IPS-11a (cell line): ENCODE data around the gene AVEN.
"Not testable (repeated sequence)": the region's sequence is repeated elsewhere in the genome, so short reads cannot be mapped to it uniquely, and the experiment has no call there.

ENCODE experiments used
- H3K4me3 ChIP-seq: one replicate; pipeline ENCODE4 v1.5.1; 2013; ENCODE audit warnings: low read depth, low read length, control low read depth

AVEN gene

DNA sequence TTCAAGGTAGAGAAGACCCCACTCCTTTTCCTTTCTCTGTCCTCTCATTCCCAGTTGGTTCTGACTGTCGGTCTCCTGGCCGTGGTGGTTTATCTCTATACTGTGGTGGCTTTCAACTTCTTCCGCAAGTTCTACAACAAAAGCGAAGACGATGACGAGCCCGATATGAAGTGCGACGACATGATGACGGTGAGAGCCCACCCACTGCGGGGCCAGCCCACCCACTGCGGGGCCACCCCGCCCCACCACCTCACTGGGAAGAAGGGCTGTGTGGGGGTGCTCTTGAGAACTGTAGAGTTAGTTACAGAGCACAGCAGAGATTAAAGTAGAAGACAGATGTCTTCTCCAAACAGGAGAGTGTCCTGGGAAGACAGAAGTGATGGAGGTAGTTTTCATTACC, 181.3 kb downstream of the AVEN start:
- no peak overlapping the region for H3K4me3 ChIP-seq

DNA sequence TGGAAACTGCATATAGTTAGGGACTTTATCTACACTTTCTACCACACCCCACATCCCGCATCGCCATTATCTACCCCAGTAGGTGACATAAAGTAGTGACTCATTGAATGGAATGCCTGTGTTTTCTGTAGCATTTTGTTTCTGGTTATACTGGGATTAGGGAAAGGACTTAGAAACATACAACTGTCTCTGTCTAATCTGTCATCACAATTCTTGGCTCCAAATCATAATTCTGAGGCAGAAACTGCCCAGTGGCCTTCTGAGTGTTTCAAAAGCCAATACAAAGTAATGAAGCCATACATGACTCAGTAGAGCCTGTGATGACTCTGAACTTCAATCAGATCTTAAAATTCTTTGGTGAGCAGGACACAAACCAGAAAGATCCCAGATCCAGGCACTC, 186.4 kb downstream of the AVEN start:
- no peak overlapping the region for H3K4me3 ChIP-seq

GRCh38 chr15:33852094-33852493, 186.9 kb downstream of the AVEN start:
- H3K4me3 ChIP-seq, result no peak overlapping the region

DNA sequence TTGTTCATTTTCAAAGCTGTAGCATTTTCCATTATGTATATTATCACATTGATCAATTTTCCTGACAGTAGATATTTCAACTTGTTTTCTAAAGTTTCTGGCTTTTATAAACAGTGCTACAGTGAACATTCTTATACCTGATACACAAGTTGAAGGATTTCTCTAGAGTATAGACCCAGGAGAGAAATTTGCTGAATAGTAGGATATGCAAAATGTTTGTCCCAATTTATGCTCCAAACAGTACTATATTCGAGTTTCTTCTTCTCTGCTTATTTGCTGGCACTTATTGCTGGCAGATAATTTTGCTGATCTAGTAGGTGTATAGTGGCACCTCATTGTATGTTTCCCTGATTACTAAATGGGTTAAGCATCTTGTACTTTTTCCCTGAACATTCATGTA, 187.9 kb downstream of the AVEN start:
- H3K4me3 ChIP-seq, result no peak overlapping the region

DNA sequence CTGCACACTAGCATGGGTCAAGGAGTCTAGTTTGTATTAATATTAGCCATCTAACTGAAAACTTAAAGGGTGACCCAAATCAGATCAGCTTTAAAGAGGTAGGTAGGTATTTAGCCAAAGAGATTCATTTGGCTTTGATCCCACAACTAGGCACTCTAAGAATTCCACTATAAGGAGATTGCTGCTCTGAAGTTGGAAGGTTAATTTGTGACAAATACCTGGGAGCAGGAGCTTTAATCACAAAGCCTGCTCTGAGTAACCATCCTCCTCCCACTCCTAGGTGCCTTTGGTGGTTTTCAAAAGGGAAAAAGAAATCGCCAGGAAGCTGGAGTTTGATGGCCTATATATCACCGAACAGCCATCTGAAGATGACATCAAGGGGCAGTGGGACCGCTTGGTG, 191.0 kb downstream of the AVEN start:
- no peak overlapping the region for H3K4me3 ChIP-seq

- H3K4me3 ChIP-seq, result no peak overlapping the region
These were observed 192.1 kb downstream of the AVEN start for GRCh38 chr15:33846862-33847261.

- no peak overlapping the region for H3K4me3 ChIP-seq
These were observed 192.9 kb downstream of the AVEN start for GRCh38 chr15:33846142-33846541.

GRCh38 chr15:33844597-33844996, 194.4 kb downstream of the AVEN start:
- H3K4me3 ChIP-seq, result no peak overlapping the region

DNA sequence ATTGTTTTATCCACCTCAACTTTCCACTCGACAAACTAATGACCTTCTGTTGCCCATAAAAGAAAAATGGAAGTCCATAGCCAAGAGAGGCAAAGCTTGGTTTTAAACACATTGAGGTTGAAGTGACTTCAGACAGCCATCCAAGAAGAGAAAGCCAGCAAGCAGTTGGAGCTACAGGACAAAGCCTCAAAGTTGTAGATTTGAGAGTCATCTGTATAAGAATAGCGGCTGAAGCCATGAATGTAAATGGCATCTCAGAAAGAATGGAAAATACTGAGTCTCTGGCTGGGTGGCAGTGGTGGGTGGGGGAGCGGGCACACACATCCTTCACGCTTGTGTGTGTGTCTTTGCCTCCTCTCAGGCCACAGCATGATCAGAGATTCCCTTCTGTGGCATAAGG, 194.8 kb downstream of the AVEN start:
- no peak overlapping the region for H3K4me3 ChIP-seq

- no peak overlapping the region for H3K4me3 ChIP-seq
These were observed 198.4 kb downstream of the AVEN start for GRCh38 chr15:33840615-33841014.

DNA sequence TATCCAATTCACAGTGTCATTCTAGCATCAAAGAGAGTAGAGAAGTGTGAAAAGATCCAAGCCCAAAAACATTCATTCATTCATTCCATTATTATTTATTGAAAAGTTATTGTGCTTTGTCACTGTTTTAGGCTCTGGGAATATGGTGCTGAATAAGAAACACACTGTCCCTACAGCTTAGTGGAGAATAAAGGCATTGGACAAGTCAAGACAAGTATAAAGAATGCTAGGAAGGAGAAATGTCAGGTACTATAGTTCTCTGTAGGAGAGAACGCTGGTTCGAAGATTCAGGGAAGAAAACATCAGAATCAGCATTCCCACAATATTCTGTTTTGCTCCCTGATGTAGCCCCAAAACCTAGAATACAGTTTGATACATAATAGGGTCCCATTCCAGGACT, 199.5 kb downstream of the AVEN start:
- no peak overlapping the region for H3K4me3 ChIP-seq

GRCh38 chr15:33837294-33837693, 201.7 kb downstream of the AVEN start:
- no peak overlapping the region for H3K4me3 ChIP-seq

GRCh38 chr15:33834892-33835743, 203.9 kb downstream of the AVEN start:
- no peak overlapping the region for H3K4me3 ChIP-seq

DNA sequence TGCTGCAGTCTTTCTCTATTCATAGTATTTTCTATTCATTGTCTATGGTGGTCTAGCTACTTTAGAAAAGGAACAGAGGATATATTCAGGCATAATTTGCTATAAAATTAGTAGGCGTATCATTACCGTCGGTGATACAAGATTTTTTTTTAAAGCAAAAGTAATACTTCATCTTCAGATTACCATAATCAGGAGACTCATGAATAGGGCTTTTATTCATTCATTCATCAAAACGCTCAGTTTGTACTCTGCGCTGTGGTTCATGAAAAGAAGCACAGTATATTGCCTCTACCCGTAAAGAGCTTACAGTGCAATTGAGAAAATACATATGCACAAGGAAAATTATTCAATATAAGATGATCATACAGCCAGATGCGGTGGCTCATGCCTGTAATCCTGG, 207.4 kb downstream of the AVEN start:
- H3K4me3 ChIP-seq, result no peak overlapping the region

DNA sequence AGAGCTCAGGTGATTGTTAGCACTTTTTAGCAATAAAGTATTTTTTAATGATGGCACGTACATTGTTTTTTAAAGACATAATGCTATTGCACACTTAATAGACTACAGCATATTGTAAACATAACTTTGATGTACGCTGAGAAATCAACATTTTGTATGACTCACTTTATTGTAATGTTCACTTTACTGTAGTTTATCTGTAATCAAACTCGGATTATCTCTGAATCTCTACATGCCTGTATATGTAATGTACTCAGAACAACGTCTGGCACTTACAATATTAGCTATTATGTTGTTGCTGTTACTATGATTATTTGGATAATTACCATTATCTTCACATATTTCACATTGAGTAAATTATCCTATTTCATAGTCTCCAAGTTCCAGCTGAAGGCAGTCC, 208.7 kb downstream of the AVEN start:
- H3K4me3 ChIP-seq, result no peak overlapping the region

DNA sequence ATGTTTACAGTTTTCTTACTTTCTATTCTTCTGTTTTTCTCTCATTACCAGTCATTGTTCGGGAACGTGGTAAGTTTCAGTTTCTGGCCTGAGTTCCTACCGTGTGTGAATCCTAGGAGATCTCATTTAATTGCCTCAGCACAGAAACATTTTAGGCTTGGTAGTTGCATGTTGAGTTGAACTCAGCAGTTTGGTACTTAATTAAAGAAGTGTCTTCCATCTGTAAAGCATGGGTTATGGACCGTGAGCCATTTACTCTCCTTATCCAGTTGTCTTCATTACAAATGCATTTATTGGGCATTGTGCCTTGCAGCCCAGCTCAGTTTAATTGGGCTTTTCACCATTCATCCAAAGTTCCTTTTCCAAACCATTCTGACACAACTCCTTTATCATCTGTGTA, 212.8 kb downstream of the AVEN start:
- no peak overlapping the region for H3K4me3 ChIP-seq

- no peak overlapping the region for H3K4me3 ChIP-seq
These were observed 213.6 kb downstream of the AVEN start for GRCh38 chr15:33825453-33825852.

DNA sequence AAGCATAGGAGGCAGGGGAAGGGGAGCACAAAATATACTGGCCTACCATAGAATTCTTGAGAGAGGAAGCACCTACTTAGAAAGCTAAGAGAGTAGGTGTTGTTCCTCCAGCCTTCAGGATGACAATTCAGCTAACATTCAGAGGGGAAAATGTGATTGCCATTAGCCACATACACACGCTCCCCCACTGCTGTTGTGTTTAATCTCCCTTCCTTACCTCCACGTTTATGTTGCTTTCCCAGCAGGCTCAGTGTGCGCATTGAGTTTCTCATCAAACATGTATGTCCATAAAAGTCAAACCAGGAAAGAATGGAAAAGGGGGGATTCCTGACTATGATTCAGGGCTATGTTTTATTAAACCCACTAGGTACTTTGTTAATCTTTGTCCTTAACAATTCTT, 215.9 kb downstream of the AVEN start:
- no peak overlapping the region for H3K4me3 ChIP-seq

GRCh38 chr15:33822479-33822878, 216.5 kb downstream of the AVEN start:
- H3K4me3 ChIP-seq, result no peak overlapping the region

- not testable (repeated sequence) for H3K4me3 ChIP-seq
These were observed 219.5 kb downstream of the AVEN start for GRCh38 chr15:33819499-33819898.
